Neural progenitor cell (in vitro differentiated cells): ENCODE data around the gene MVB12B.

Experiments
- EZH2 ChIP-seq: fragments of 200-600 bp; sonication (generic); IDR thresholded peaks from 2 replicates; pipeline ENCODE4 v1.6.1; 2017; ENCODE audit warnings: antibody characterized with exemption, mild to moderate bottlenecking, moderate library complexity
- EZH2phosphoT487 ChIP-seq: fragments of 200-600 bp; sonication (generic); IDR thresholded peaks from 2 replicates; pipeline ENCODE4 v1.6.1; 2017; ENCODE audit warnings: antibody characterized with exemption
- TF ChIP-seq, protein P1 (sequence below): fragments of 200-600 bp; sonication (generic); IDR thresholded peaks from 2 replicates; pipeline ENCODE4 v1.5.1; 2017; ENCODE audit warnings: antibody characterized with exemption, mild to moderate bottlenecking

- TF ChIP-seq EZH2 (no peak), EZH2phosphoT487 (no peak)
- TF ChIP-seq, protein P1, sequence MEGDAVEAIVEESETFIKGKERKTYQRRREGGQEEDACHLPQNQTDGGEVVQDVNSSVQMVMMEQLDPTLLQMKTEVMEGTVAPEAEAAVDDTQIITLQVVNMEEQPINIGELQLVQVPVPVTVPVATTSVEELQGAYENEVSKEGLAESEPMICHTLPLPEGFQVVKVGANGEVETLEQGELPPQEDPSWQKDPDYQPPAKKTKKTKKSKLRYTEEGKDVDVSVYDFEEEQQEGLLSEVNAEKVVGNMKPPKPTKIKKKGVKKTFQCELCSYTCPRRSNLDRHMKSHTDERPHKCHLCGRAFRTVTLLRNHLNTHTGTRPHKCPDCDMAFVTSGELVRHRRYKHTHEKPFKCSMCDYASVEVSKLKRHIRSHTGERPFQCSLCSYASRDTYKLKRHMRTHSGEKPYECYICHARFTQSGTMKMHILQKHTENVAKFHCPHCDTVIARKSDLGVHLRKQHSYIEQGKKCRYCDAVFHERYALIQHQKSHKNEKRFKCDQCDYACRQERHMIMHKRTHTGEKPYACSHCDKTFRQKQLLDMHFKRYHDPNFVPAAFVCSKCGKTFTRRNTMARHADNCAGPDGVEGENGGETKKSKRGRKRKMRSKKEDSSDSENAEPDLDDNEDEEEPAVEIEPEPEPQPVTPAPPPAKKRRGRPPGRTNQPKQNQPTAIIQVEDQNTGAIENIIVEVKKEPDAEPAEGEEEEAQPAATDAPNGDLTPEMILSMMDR, result no peak
Observed at GRCh38 chr9:126518763-126519162, 192.1 kb downstream of the MVB12B start.
